KBM-7 (cell line): ENCODE measurements around the gene MAPK12.

ENCODE experiments used
- DNase-seq: peaks from one replicate; pipeline ENCODE4 v3.0.0-alpha.2; 2015
- in situ Hi-C: fragments of 300-500 bp; cut with MboI; formaldehyde crosslinking; loops from 2 replicates; pipeline ENCODE4 v1.14.3; 2020; ENCODE audit warnings: low sequenced_read_pairs, low pct_unique_long_range_greater_than_20kb, mixed read lengths

MAPK12 gene

DNA sequence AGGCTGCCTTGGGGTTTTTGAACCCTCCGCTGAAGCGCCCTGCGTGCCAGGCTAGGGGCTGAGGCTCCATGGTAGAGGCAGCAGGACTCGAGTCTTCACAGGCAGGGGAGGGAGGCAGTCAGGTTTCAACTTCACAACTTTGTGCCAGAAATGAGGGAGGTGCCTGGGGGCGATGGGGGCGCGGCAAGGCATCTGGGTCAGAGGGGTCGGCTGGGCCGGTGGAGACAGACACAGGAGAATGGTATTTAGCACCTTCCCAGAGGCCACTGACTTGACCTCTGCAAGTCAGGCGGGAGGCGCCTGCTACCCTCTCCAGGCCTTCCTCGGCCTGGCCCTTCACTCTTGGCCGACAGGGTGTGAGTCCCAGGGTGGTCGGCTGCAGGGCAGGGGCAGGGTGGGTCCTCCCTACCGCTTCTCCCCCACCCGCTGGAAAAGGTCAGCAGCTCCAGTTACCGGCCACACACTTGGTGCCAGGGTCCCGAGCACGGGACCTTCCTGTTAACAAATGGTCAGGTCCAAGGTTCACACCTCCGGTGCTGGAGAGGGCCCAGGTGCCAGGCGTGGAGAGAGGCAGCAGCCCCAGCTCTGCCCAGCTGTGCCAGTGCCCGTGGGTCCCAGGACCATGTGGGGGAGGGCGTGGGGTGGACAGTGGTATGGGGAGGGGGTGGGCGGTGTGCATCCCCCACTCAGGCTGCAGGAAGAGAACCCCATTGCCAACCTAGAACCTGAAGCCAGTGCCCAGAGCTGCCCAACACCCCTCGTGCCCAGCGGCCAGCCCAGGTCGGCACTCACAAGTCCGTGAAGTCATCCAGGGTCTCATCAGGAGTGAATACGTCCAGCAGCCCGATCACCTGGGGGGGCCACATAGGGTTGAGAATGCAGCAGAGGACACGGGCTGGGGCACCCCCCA is 3.8 kb downstream of the MAPK12 start:
- in situ Hi-C loops = no loop called here
- DNase-seq = no peak

GRCh38 chr22:50257041-50257440 is 4.4 kb downstream of the MAPK12 start:
- in situ Hi-C loops = no loop called here

GRCh38 chr22:50256258-50256862 is 5.1 kb downstream of the MAPK12 start:
- in situ Hi-C loops = no loop called here

More at GRCh38 chr22:50257041-50257440, 4.4 kb downstream of the MAPK12 start:
- no peak for DNase-seq

DNA sequence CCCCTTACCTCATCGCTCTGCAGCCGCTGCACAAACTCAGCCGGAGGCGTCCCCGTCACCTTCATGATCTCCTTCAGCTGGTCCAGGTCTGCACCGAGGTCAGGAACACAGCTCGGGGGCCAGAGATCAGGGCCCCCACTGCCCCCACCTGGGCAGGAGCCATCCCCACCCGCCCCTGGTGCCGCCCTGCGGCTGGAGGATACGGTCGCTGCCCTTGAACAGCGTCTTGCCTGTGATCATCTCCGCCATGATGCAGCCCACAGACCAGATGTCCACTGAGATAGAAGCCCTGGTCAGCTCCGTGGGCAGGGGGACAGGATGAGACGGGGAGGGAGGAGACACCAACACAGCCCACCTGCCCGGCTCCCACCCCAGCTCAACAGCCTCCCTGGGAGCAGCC is 5.9 kb downstream of the MAPK12 start:
- no peak for DNase-seq
- in situ Hi-C loops = no loop called here

More at GRCh38 chr22:50256258-50256862, 5.1 kb downstream of the MAPK12 start:
- no peak for DNase-seq

DNA sequence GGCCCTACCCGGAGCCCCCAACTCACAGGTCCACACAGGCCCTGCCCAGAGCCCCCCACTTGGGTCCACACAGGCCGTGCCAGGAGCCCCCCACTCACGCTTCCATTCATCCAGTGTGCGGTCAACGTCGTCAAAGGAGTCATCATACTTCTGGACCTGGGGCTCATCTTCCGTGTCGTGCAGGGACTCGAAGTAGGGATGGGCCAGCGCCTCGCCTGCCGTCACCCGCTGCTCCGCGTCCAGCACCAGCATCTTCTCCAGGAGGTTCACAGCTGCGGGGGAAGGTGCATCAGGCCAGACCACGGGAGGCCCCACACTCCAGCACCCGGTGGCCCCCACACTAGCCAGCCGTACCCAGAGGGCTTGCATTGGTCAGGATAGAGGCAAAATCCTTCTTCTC is 6.4 kb downstream of the MAPK12 start:
- in situ Hi-C loops = no loop called here
- no peak for DNase-seq

- in situ Hi-C loops = no loop called here
- no peak for DNase-seq
These were observed 7.5 kb downstream of the MAPK12 start for GRCh38 chr22:50253941-50254340.

GRCh38 chr22:50253046-50253915 is 8.2 kb downstream of the MAPK12 start:
- no peak for DNase-seq
- in situ Hi-C loops = no loop called here

GRCh38 chr22:50252082-50253045 is 9.1 kb downstream of the MAPK12 start:
- in situ Hi-C loops = no loop called here
- DNase-seq = peak; percentile 75

DNA sequence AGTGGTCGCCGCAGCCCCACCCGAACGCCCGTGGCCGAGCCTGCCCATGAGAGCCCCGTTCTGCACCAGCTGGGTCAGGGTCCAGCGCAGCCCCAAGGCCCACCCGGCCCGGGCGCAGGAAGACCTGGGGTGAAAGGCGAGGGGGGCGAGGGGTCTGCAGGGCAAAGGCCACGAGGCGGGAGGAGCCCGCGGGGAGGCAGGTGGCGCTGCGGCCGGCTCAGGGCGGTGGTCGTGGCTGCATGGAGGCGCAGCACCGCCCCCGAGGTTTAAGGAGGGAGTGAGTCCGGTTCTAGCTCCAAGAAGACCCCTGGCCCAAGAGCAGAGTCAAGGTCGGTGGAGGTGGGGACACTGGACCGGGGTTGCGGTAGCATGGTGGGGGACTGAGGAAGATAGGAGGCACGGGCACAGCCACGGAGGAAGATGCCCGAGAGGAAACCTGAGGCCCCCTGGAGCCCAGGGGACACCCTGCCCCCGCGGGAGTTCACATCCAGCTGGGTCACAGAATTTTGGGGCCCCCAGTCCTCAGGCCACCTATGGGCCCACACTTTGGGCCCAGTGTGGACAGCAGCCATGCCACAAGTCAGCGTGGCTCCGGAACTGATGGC is 9.9 kb downstream of the MAPK12 start:
- DNase-seq = no peak
- in situ Hi-C loops = no loop called here

GRCh38 chr22:50250555-50251476 is 10.7 kb downstream of the MAPK12 start, which contains the start of gene HDAC10:
Gene HDAC10 (minus strand): TSS chr22:50251265. CDS start chr22:50251032, 233 bp downstream.
- DNase-seq = peak; percentile 83
- in situ Hi-C loops = no loop called here

DNA sequence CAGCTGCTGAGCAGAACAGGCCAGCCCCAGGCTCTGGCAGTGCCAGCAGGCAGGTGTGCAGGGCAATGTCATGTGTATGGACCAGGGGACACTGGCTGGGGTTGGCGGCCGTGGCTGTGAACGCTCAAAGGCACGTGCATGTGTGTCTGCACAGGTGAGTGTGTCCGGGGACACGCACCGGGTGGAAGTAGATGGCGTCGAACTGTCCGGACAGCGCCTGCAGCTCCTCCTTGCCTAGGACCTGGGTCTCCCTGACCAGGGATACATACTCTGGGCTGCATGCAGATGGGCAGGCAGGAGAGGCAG is 11.3 kb downstream of the MAPK12 start:
- in situ Hi-C loops = no loop called here
- DNase-seq = no peak

- DNase-seq = no peak
- in situ Hi-C loops = no loop called here
These were observed 11.9 kb downstream of the MAPK12 start for GRCh38 chr22:50249341-50250248.

GRCh38 chr22:50248196-50249081 is 13.0 kb downstream of the MAPK12 start:
- DNase-seq = no peak
- in situ Hi-C loops = no loop called here

- in situ Hi-C loops = no loop called here
These were observed 13.7 kb downstream of the MAPK12 start for GRCh38 chr22:50247748-50248147.

More at GRCh38 chr22:50247748-50248147, 13.7 kb downstream of the MAPK12 start:
- no peak for DNase-seq
